Smooth muscle cell (in vitro differentiated cells): ENCODE results near the gene ANKRD23. TPM values are rescaled to one million over a fixed set of nuclear protein-coding genes. Genes with fewer than 3 reads are reported as not detected.

Experiments
- DNase-seq: peaks from one replicate; lab custom pipeline; 2025; ENCODE audit not compliant: unreplicated experiment; lab: John Stamatoyannopoulos, UW
- H2AFZ ChIP-seq: fragments of 200-600 bp; sonication (generic); 2 replicates; pipeline ENCODE4 v1.6.0; 2016; ENCODE audit warnings: antibody characterized with exemption, low read depth, mild to moderate bottlenecking
- H3F3A ChIP-seq: fragments of 200-600 bp; sonication (generic); 2 replicates; pipeline ENCODE4 v1.6.0; 2017; ENCODE audit warnings: antibody characterized with exemption, low read depth
- H3K27ac ChIP-seq: fragments of 200-600 bp; sonication (generic); 2 replicates; pipeline ENCODE4 v1.5.1; 2016; ENCODE audit warnings: low read depth, mild to moderate bottlenecking
- H3K27me3 ChIP-seq: fragments of 200-600 bp; sonication (generic); 2 replicates; pipeline ENCODE4 v1.6.1; 2016; ENCODE audit warnings: low read depth, mild to moderate bottlenecking
- H3K36me3 ChIP-seq: fragments of 200-600 bp; sonication (generic); 2 replicates; pipeline ENCODE4 v1.5.1; 2016; ENCODE audit warnings: low read depth
- H3K4me1 ChIP-seq: fragments of 200-600 bp; sonication (generic); 2 replicates; pipeline ENCODE4 v1.5.1; 2016; ENCODE audit warnings: low read depth
- H3K4me2 ChIP-seq: fragments of 200-600 bp; sonication (generic); 2 replicates; pipeline ENCODE4 v1.6.0; 2016; ENCODE audit warnings: mild to moderate bottlenecking
- H3K4me3 ChIP-seq: fragments of 200-600 bp; sonication (generic); 2 replicates; pipeline ENCODE4 v1.5.1; 2016; ENCODE audit warnings: mild to moderate bottlenecking
- H3K79me2 ChIP-seq: fragments of 200-600 bp; sonication (generic); 2 replicates; pipeline ENCODE4 v1.6.0; 2016; ENCODE audit warnings: low read depth, mild to moderate bottlenecking
- H3K9ac ChIP-seq: fragments of 200-600 bp; sonication (generic); 2 replicates; pipeline ENCODE4 v1.6.0; 2016; ENCODE audit warnings: low read depth
- H3K9me3 ChIP-seq: fragments of 200-600 bp; sonication (generic); replicated peaks from 2 replicates; pipeline ENCODE4 v1.5.1; 2016; ENCODE audit warnings: low read depth
- H4K20me1 ChIP-seq: fragments of 200-600 bp; sonication (generic); 2 replicates; pipeline ENCODE4 v1.6.0; 2016; ENCODE audit warnings: low read depth
- CTCF ChIP-seq: fragments of 200-600 bp; sonication (generic); IDR thresholded peaks from 2 replicates; pipeline ENCODE4 v1.5.1; 2017; ENCODE audit warnings: borderline replicate concordance, mild to moderate bottlenecking, antibody characterized with exemption; ENCODE audit not compliant: insufficient read depth, poor library complexity, severe bottlenecking
- WGBS: methylation state at CpG from one replicate; pipeline ENCODE4 v1.1.7; 2016; ENCODE audit warnings: low lambda C conversion rate; 5-methylcytosine and 5-hydroxymethylcytosine counted together
- polyA plus RNA-seq: library from polyadenylated mRNA; unstranded; fragments of >200 nt; fragmentation: Nextera tagmentation; extraction: Ambion mirVana; gene quantifications from 2 replicates; pipeline ENCODE4 v1.2.1, GENCODE V29; 2016
- total RNA-seq: library from RNA; depleted of rRNA; stranded (reverse); fragments of >200 nt; gene quantifications from 2 replicates; pipeline ENCODE4 v1.2.3, GENCODE V29; 2014

Gene ANKRD23
- total and polyA plus RNA-seq, 2 experiments from 2014 or later = 1.7 to 5.6 TPM

GRCh38 chr2:96819128-96819875, 24.5 kb downstream of the ANKRD23 start:
- H4K20me1 ChIP-seq = peaks cover 25% of the 10 kb centered on the region
- no peak overlapping the region for H3K9ac ChIP-seq
- no peak overlapping the region for H3K27ac ChIP-seq

DNA sequence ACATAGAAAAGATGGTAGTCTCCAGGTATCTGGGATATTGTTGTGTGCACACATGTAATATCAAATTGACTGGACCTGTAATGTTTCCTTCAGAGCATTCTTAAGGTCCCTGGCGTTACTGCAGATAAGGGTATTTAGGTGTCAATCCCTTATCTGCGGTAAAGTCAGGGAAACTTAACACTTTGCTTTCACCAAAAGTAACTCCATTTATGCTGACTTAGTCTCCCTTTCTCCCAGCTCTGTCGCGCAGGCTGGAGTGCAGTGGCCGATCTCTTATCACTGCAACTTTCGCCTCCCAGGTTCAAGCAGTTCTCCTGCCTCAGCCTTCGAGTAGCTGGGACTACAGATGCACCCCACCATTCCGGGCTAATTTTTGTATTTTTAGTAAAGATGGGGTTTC, 25.9 kb downstream of the ANKRD23 start:
- no peak for TF ChIP-seq CTCF
- no peak overlapping the region for H3K27ac ChIP-seq
- 81% methylated on average over 8 of the region's 8 CpGs for WGBS
- no peaks in the 10 kb centered on the region for H3K79me2 ChIP-seq
- H2AFZ ChIP-seq = no peak overlapping the region
- H3K4me2 ChIP-seq = peak overlapping the region; percentile 95
- no peak for DNase-seq
- H3K4me3 ChIP-seq = peak overlapping the region; percentile 75
- H3F3A ChIP-seq = peaks cover 4% of the 10 kb centered on the region
- H3K4me1 ChIP-seq = peaks cover 17% of the 10 kb centered on the region
- H3K9ac ChIP-seq = no peak overlapping the region
- no peaks in the 10 kb centered on the region for H3K36me3 ChIP-seq
- peaks cover 3% of the 10 kb centered on the region for H3K27me3 ChIP-seq
- peaks cover 25% of the 10 kb centered on the region for H4K20me1 ChIP-seq
- no peaks in the 10 kb centered on the region for H3K9me3 ChIP-seq

More at GRCh38 chr2:96819128-96819875, 24.5 kb downstream of the ANKRD23 start:
- DNase-seq = no peak
- Histone ChIP-seq H3K4me1 (peaks cover 17% of the 10 kb centered on the region), H3K9me3 (no peaks in the 10 kb centered on the region), H3K4me2 (no peak overlapping the region), H3K27me3 (peaks cover 3% of the 10 kb centered on the region), H3K4me3 (no peak overlapping the region), H3K79me2 (no peaks in the 10 kb centered on the region), H3F3A (peaks cover 4% of the 10 kb centered on the region), H3K36me3 (no peaks in the 10 kb centered on the region), H2AFZ (no peak overlapping the region)
- 77% methylated on average over 10 of the region's 10 CpGs for WGBS
- TF ChIP-seq CTCF = no peak

- no peak overlapping the region for H3K27ac ChIP-seq
- no peaks in the 10 kb centered on the region for H3K9me3 ChIP-seq
- H3K4me3 ChIP-seq = peak overlapping the region; percentile 75
- peak overlapping the region; percentile 95 for H3K4me2 ChIP-seq
- no peak for TF ChIP-seq CTCF
- DNase-seq = no peak
- no peak overlapping the region for H2AFZ ChIP-seq
- peaks cover 17% of the 10 kb centered on the region for H3K4me1 ChIP-seq
- peaks cover 3% of the 10 kb centered on the region for H3K27me3 ChIP-seq
- H3K9ac ChIP-seq = no peak overlapping the region
- no peaks in the 10 kb centered on the region for H3K36me3 ChIP-seq
- peaks cover 4% of the 10 kb centered on the region for H3F3A ChIP-seq
- whole genome bisulfite sequencing = 4% methylated on average over 83 of the region's 89 CpGs
- H3K79me2 ChIP-seq = no peaks in the 10 kb centered on the region
- peaks cover 25% of the 10 kb centered on the region for H4K20me1 ChIP-seq
Observed at GRCh38 chr2:96816836-96817702, 26.8 kb downstream of the ANKRD23 start.
